Lower leg skin (tissue), 3 donors: ENCODE results near the gene ZNF530.

Experiments used
- POLR2A ChIP-seq, 2 donors: fragments of 450-650 bp; IDR thresholded peaks; one replicate each; pipeline ENCODE4 v1.6.1; 2016 to 2017; ENCODE audit warnings: antibody characterized with exemption in 2 of 2, mild to moderate bottlenecking in 1 of 2, moderate library complexity in 1 of 2
- TF ChIP-seq, protein P1 (sequence below), 3 donors: fragments of 450-650 bp; IDR thresholded peaks; one replicate each; pipeline ENCODE4 v1.5.1; 2016; ENCODE audit warnings: antibody characterized with exemption in 3 of 3, mild to moderate bottlenecking in 3 of 3, moderate library complexity in 2 of 3

DNA sequence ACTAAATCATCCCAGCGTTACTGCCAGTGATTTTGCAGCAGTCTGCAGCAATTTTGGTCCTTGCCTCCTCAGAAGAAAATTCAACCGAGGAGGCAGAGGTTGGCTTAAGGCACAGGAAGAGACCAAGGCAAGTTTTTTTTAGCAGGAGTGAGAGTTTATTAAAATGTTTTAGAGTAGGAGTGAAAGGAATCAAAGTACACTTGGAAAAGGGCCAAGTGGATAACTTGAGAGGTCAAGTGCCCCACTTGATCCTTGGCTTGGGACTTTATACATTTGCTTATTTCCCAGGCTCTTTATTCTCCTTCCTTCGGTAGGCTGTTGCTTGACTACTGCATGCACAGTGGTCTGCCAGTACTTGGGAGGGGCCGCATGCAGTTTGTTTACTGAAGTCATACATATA, 11.4 kb downstream of the ZNF530 start:
- TF ChIP-seq POLR2A (IDR thresholded peaks at IDR 0.05): no peak
- TF ChIP-seq, protein P1, sequence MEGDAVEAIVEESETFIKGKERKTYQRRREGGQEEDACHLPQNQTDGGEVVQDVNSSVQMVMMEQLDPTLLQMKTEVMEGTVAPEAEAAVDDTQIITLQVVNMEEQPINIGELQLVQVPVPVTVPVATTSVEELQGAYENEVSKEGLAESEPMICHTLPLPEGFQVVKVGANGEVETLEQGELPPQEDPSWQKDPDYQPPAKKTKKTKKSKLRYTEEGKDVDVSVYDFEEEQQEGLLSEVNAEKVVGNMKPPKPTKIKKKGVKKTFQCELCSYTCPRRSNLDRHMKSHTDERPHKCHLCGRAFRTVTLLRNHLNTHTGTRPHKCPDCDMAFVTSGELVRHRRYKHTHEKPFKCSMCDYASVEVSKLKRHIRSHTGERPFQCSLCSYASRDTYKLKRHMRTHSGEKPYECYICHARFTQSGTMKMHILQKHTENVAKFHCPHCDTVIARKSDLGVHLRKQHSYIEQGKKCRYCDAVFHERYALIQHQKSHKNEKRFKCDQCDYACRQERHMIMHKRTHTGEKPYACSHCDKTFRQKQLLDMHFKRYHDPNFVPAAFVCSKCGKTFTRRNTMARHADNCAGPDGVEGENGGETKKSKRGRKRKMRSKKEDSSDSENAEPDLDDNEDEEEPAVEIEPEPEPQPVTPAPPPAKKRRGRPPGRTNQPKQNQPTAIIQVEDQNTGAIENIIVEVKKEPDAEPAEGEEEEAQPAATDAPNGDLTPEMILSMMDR (IDR thresholded peaks at IDR 0.05): no peak
